ENCODE measurements around the gene TSTD1.

DNA sequence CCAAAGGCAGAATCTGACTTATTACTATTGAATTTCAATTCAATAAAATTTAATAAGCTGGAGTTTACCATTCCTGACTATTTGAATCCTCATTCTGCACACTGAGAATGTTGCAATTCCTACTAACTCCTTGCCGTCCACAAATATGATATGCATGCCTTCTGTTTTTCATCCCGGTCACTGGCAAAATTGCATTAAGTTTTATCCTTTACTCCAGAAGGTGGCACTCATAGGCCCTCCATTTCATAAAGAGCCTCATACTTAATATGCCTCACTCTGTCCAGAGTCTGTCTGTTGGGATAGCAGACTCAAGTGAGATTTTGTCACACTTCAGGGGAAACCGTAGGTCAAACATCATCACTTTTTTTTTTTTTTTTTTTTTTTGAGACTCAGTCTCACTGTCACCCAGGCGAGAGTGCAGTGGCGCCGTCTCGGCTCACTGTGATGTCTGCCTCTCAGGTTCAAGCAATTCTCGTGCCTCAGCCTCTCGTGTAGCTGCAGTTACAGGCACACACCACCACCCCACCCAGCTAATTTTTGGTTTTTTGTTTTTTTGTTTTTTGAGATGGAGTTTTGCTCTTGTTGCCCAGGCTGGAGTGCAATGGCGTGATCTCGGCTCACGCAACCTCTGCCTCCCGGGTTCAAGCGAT lies 45.1 kb downstream of the TSTD1 start:
- TF ChIP-seq POLR2A (IDR thresholded peaks at IDR 0.05): no peak
- TF ChIP-seq, protein P1, sequence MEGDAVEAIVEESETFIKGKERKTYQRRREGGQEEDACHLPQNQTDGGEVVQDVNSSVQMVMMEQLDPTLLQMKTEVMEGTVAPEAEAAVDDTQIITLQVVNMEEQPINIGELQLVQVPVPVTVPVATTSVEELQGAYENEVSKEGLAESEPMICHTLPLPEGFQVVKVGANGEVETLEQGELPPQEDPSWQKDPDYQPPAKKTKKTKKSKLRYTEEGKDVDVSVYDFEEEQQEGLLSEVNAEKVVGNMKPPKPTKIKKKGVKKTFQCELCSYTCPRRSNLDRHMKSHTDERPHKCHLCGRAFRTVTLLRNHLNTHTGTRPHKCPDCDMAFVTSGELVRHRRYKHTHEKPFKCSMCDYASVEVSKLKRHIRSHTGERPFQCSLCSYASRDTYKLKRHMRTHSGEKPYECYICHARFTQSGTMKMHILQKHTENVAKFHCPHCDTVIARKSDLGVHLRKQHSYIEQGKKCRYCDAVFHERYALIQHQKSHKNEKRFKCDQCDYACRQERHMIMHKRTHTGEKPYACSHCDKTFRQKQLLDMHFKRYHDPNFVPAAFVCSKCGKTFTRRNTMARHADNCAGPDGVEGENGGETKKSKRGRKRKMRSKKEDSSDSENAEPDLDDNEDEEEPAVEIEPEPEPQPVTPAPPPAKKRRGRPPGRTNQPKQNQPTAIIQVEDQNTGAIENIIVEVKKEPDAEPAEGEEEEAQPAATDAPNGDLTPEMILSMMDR (IDR thresholded peaks at IDR 0.05): no peak
- no peak for TF ChIP-seq EP300 (IDR thresholded peaks at IDR 0.05)
- TF ChIP-seq POLR2AphosphoS5 (IDR thresholded peaks at IDR 0.05): no peak

All from suprapubic skin (tissue), 4 donors.